OCI-LY1 (cell line): ENCODE data around the gene RSBN1L.

Experiments used
- H2AFZ ChIP-seq: fragments of 200-600 bp; sonication (generic), shearing (Covaris generic); 2 replicates; pipeline ENCODE4 v1.6.0; 2014; ENCODE audit warnings: antibody characterized with exemption, mild to moderate bottlenecking, low read length
- H3F3A ChIP-seq: fragments of 200-600 bp; sonication (generic), shearing (Covaris generic); 2 replicates; pipeline ENCODE4 v1.6.0; 2014; ENCODE audit warnings: mild to moderate bottlenecking, antibody characterized with exemption, low read length, moderate library complexity; ENCODE audit not compliant: insufficient read depth
- H3K27ac ChIP-seq: fragments of 200-600 bp; sonication (generic); 2 replicates; pipeline ENCODE4 v1.5.1; 2014; ENCODE audit warnings: low read length, mixed run types, mild to moderate bottlenecking, low read depth; ENCODE audit not compliant: poor library complexity, severe bottlenecking
- H3K27me3 ChIP-seq: fragments of 200-600 bp; sonication (generic); 2 replicates; pipeline ENCODE4 v1.6.0; 2014; ENCODE audit warnings: antibody characterized with exemption, mild to moderate bottlenecking, low read length, moderate library complexity; ENCODE audit not compliant: insufficient read depth
- H3K36me3 ChIP-seq: fragments of 200-600 bp; sonication (generic); 2 replicates; pipeline ENCODE4 v1.6.1; 2014; ENCODE audit warnings: mild to moderate bottlenecking, antibody characterized with exemption, low read length, moderate library complexity, mixed read lengths; ENCODE audit not compliant: insufficient read depth
- H3K4me1 ChIP-seq: fragments of 200-600 bp; sonication (generic); 2 replicates; pipeline ENCODE4 v1.5.1; 2014; ENCODE audit warnings: mild to moderate bottlenecking, low read length, moderate library complexity; ENCODE audit not compliant: insufficient read depth, severe bottlenecking
- H3K4me2 ChIP-seq: fragments of 200-600 bp; sonication (generic), shearing (Covaris generic); 2 replicates; pipeline ENCODE4 v1.6.1; 2014; ENCODE audit warnings: low read length
- H3K4me3 ChIP-seq: fragments of 200-600 bp; sonication (generic); 2 replicates; pipeline ENCODE4 v1.5.1; 2014; ENCODE audit warnings: low read length, low read depth, mild to moderate bottlenecking, mixed read lengths; ENCODE audit not compliant: poor library complexity, severe bottlenecking
- H3K79me2 ChIP-seq: fragments of 200-600 bp; shearing (Covaris generic); 2 replicates; pipeline ENCODE4 v1.6.1; 2016; ENCODE audit warnings: mixed run types, low read length, mixed read lengths; ENCODE audit not compliant: insufficient read depth
- H3K9ac ChIP-seq: fragments of 200-600 bp; sonication (generic), shearing (Covaris generic); 2 replicates; pipeline ENCODE4 v1.6.1; 2014; ENCODE audit warnings: mild to moderate bottlenecking, low read length, mixed read lengths
- H3K9me2 ChIP-seq: fragments of 200-600 bp; sonication (generic), shearing (Covaris generic); 2 replicates; pipeline ENCODE4 v1.6.1; 2014; ENCODE audit warnings: low read depth, mild to moderate bottlenecking, low read length, mixed read lengths
- H3K9me3 ChIP-seq: fragments of 200-600 bp; shearing (Covaris generic); 2 replicates; pipeline ENCODE4 v1.6.1; 2014; ENCODE audit warnings: low read length, mixed read lengths
- H4K20me1 ChIP-seq: fragments of 200-600 bp; sonication (generic), shearing (Covaris generic); 2 replicates; pipeline ENCODE4 v1.6.0; 2016; ENCODE audit warnings: mild to moderate bottlenecking, low read length; ENCODE audit not compliant: insufficient read depth
- CTCF ChIP-seq: fragments of 200-600 bp; sonication (generic), shearing (Covaris generic); IDR thresholded peaks from 2 replicates; pipeline ENCODE4 v1.5.1; 2017; ENCODE audit warnings: mild to moderate bottlenecking, antibody characterized with exemption, low read length, moderate library complexity, mixed read lengths
- EZH2 ChIP-seq: fragments of 200-600 bp; sonication (generic), shearing (Covaris generic); IDR thresholded peaks from 2 replicates; pipeline ENCODE4 v1.8.0; 2017; ENCODE audit warnings: borderline replicate concordance, mixed run types, mild to moderate bottlenecking, antibody characterized with exemption, low read length, moderate library complexity, mixed read lengths

Gene RSBN1L

GRCh38 chr7:77771901-77772300, 75.6 kb downstream of the RSBN1L start:
- TF ChIP-seq EZH2 (no peak), CTCF (no peak)
- H4K20me1 ChIP-seq, result no peaks in the 10 kb centered on the region
- H3F3A ChIP-seq, result no peaks in the 10 kb centered on the region
- H3K9me3 ChIP-seq, result peaks cover 6% of the 10 kb centered on the region
- H3K4me3 ChIP-seq, result no peak overlapping the region
- no peaks in the 10 kb centered on the region for H3K4me1 ChIP-seq
- no peak overlapping the region for H2AFZ ChIP-seq
- H3K27me3 ChIP-seq, result no peaks in the 10 kb centered on the region
- no peaks in the 10 kb centered on the region for H3K79me2 ChIP-seq
- no peaks in the 10 kb centered on the region for H3K9me2 ChIP-seq
- H3K9ac ChIP-seq, result no peak overlapping the region
- no peak overlapping the region for H3K27ac ChIP-seq
- peaks cover 94% of the 10 kb centered on the region for H3K36me3 ChIP-seq
- H3K4me2 ChIP-seq, result no peak overlapping the region

GRCh38 chr7:77778535-77778934, 82.3 kb downstream of the RSBN1L start:
- Histone ChIP-seq H2AFZ (no peak overlapping the region), H3K4me3 (no peak overlapping the region), H3F3A (no peaks in the 10 kb centered on the region), H3K9ac (no peak overlapping the region), H3K9me3 (peaks cover 6% of the 10 kb centered on the region), H3K27me3 (no peaks in the 10 kb centered on the region), H3K9me2 (no peaks in the 10 kb centered on the region), H3K79me2 (no peaks in the 10 kb centered on the region), H3K4me2 (no peak overlapping the region), H4K20me1 (no peaks in the 10 kb centered on the region), H3K36me3 (peaks cover 99% of the 10 kb centered on the region), H3K27ac (no peak overlapping the region), H3K4me1 (no peaks in the 10 kb centered on the region)
- TF ChIP-seq CTCF (no peak), EZH2 (no peak)

- Histone ChIP-seq H3K9me3 (0 out of 2 replicates have a peak, but pooled peaks cover 10% of the 10 kb centered on the region), H3K9me2 (no peaks in the 10 kb centered on the region), H3F3A (no peaks in the 10 kb centered on the region), H3K4me3 (no peak overlapping the region), H3K79me2 (no peaks in the 10 kb centered on the region), H4K20me1 (no peaks in the 10 kb centered on the region), H3K4me2 (no peak overlapping the region), H3K9ac (no peak overlapping the region), H3K36me3 (peaks cover 89% of the 10 kb centered on the region), H2AFZ (no peak overlapping the region), H3K27me3 (no peaks in the 10 kb centered on the region), H3K4me1 (no peaks in the 10 kb centered on the region), H3K27ac (no peak overlapping the region)
- TF ChIP-seq EZH2 (no peak), CTCF (no peak)
These were observed 86.1 kb downstream of the RSBN1L start for GRCh38 chr7:77782383-77782782.
